Parathyroid adenoma (tissue), 2 donors: ENCODE results near the gene FDXR.

Experiments used
- H2AFZ ChIP-seq: fragments of 300-600 bp; sonication (generic); one replicate; pipeline ENCODE4 v1.7.0; 2017; ENCODE audit warnings: antibody characterized with exemption, mild to moderate bottlenecking
- H3K27ac ChIP-seq: fragments of 300-600 bp; sonication (generic); one replicate; pipeline ENCODE4 v1.7.0; 2017
- H3K27me3 ChIP-seq: fragments of 300-600 bp; sonication (generic); one replicate; pipeline ENCODE4 v1.7.0; 2017; ENCODE audit warnings: low read length; ENCODE audit not compliant: control insufficient read depth, insufficient read depth
- H3K36me3 ChIP-seq: fragments of 300-600 bp; sonication (generic); one replicate; pipeline ENCODE4 v1.7.0; 2017; ENCODE audit warnings: low read length; ENCODE audit not compliant: control insufficient read depth, insufficient read depth
- H3K4me1 ChIP-seq: fragments of 300-600 bp; sonication (generic); one replicate; pipeline ENCODE4 v1.7.0; 2017; ENCODE audit warnings: control low read depth
- H3K4me2 ChIP-seq: fragments of 300-600 bp; sonication (generic); one replicate; pipeline ENCODE4 v1.7.0; 2017; ENCODE audit warnings: low read length
- H3K4me3 ChIP-seq: fragments of 300-600 bp; sonication (generic); one replicate; pipeline ENCODE4 v1.7.0; 2017; ENCODE audit warnings: low read depth, low read length
- H3K79me2 ChIP-seq: fragments of 300-600 bp; sonication (generic); one replicate; pipeline ENCODE4 v1.7.0; 2017; ENCODE audit warnings: control low read depth
- H3K9ac ChIP-seq: fragments of 300-600 bp; sonication (generic); one replicate; pipeline ENCODE4 v1.7.0; 2017; ENCODE audit warnings: mild to moderate bottlenecking
- H3K9me3 ChIP-seq: fragments of 300-600 bp; sonication (generic); one replicate; pipeline ENCODE4 v1.7.0; 2017; ENCODE audit warnings: low read length; ENCODE audit not compliant: control insufficient read depth
- TF ChIP-seq, protein P1 (sequence below): fragments of 300-600 bp; sonication (generic); IDR thresholded peaks from one replicate; pipeline ENCODE4 v1.7.0; 2017; ENCODE audit warnings: antibody characterized with exemption, mild to moderate bottlenecking
- donor health status: primary hyperparathyroidism.

Gene FDXR

DNA sequence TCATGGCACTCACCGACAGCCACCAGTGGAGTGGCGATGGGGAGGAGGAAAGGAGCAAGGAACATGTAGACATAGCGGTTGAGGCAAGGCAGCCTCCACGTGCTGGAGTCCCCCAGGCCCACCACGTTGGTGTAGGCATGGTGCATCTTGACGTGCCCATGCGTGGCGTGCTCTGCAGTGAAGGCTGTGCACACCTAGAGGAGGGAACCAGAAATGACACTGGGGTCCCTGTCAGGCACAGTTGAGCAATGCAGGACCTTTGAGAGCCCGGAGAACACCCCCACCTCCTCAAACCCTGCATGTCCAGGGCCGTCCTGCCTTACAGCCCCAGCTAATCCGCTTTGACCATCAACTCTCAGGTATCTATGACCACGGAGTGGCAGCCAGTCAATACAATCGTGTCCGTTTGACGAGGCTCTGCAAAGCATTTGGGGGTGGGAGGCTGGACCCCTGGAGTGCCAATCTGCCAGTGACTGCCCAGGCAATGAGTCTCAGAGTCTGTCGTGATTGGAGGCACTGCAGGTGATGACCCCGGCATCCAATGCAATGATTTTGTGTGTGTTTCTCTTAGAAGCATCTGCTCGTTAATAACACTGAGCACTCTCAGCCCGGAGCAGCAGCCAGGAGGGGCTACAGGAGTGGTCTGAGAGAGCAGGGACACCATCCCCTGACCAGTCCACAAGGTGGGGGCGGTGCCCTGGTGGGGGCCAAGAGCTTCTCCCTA lies 9.9 kb upstream of the FDXR start:
- TF ChIP-seq, protein P1, sequence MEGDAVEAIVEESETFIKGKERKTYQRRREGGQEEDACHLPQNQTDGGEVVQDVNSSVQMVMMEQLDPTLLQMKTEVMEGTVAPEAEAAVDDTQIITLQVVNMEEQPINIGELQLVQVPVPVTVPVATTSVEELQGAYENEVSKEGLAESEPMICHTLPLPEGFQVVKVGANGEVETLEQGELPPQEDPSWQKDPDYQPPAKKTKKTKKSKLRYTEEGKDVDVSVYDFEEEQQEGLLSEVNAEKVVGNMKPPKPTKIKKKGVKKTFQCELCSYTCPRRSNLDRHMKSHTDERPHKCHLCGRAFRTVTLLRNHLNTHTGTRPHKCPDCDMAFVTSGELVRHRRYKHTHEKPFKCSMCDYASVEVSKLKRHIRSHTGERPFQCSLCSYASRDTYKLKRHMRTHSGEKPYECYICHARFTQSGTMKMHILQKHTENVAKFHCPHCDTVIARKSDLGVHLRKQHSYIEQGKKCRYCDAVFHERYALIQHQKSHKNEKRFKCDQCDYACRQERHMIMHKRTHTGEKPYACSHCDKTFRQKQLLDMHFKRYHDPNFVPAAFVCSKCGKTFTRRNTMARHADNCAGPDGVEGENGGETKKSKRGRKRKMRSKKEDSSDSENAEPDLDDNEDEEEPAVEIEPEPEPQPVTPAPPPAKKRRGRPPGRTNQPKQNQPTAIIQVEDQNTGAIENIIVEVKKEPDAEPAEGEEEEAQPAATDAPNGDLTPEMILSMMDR: no peak
- Histone ChIP-seq H3K27ac (no peak overlapping the region), H3K4me1 (peaks cover 7% of the 10 kb centered on the region), H3K27me3 (no peaks in the 10 kb centered on the region), H3K9me3 (no peaks in the 10 kb centered on the region), H3K4me3 (no peak overlapping the region), H3K4me2 (no peak overlapping the region), H2AFZ (no peak overlapping the region), H3K9ac (no peak overlapping the region), H3K79me2 (no peaks in the 10 kb centered on the region), H3K36me3 (no peaks in the 10 kb centered on the region)

DNA sequence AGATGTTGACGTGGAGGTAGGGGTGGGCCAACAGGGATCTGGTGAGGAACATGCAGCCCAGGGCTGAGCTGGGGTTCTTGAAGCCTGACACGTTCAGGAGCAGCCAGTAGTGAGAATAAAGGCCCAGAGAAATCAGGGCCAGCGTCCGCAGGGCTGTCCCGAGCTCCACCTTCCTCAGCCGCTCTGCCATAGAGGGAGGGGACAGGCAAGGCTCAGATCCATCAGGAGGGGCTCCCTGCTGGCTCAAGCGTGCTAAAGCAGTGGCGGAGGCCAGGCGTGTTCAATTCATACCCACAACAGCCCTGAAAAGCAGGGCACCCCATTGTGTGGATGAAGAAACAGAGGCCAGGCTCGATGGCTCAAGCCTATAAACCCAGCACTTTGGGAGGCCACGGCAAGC lies 8.3 kb upstream of the FDXR start:
- no peaks in the 10 kb centered on the region for H3K36me3 ChIP-seq
- no peak overlapping the region for H3K27ac ChIP-seq
- H2AFZ ChIP-seq: no peak overlapping the region
- TF ChIP-seq, protein P1: no peak
- no peak overlapping the region for H3K4me2 ChIP-seq
- no peaks in the 10 kb centered on the region for H3K9me3 ChIP-seq
- H3K79me2 ChIP-seq: no peaks in the 10 kb centered on the region
- H3K9ac ChIP-seq: no peak overlapping the region
- no peak overlapping the region for H3K4me3 ChIP-seq
- H3K27me3 ChIP-seq: no peaks in the 10 kb centered on the region
- peaks cover 11% of the 10 kb centered on the region for H3K4me1 ChIP-seq

DNA sequence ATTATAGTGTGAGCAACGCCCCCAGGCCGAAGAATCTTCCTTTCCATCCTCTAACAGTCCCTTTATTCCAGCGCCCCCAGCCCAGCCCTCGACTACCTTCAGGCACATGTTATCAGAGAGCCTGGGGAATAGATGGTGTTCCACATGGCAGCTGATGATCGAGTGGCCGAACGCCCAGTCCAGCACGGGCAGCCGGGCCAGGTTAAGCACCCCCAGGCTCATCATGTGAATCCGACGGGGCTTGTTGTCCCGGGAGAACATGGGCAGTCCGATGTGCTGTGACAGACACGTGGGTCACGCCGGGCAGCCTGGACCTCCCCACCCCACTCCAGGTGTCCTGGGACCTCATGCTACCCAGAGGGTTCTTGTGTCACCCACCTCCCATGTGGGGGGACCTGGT lies 6.5 kb upstream of the FDXR start:
- H3K27ac ChIP-seq: no peak overlapping the region
- no peaks in the 10 kb centered on the region for H3K27me3 ChIP-seq
- H2AFZ ChIP-seq: no peak overlapping the region
- TF ChIP-seq, protein P1: no peak
- H3K79me2 ChIP-seq: no peaks in the 10 kb centered on the region
- H3K9me3 ChIP-seq: no peaks in the 10 kb centered on the region
- no peak overlapping the region for H3K4me3 ChIP-seq
- H3K4me1 ChIP-seq: peaks cover 11% of the 10 kb centered on the region
- H3K4me2 ChIP-seq: no peak overlapping the region
- no peaks in the 10 kb centered on the region for H3K36me3 ChIP-seq
- no peak overlapping the region for H3K9ac ChIP-seq

DNA sequence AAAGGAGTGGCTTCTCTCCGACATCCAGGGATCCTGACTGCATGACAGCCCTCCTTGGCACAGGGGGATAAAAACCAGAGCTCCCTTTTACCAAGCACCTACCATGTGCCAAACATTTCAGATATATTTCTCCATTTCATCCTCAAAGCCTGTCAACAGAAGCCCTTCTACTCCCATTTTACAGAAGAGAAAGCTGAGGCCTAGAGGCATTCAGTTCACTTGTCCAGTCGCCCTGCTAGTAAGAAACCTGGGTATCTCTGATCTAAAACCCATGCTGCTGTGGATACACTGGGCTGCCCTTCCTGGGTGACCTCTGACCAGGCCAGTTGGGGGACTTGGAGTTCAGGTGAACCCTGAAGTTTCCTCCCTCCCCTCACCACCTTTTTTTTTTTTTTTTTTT lies 5.9 kb upstream of the FDXR start:
- TF ChIP-seq, protein P1: no peak
- H3K9ac ChIP-seq: no peak overlapping the region
- peaks cover 15% of the 10 kb centered on the region for H3K4me1 ChIP-seq
- H3K4me3 ChIP-seq: no peak overlapping the region
- no peaks in the 10 kb centered on the region for H3K36me3 ChIP-seq
- H3K27me3 ChIP-seq: no peaks in the 10 kb centered on the region
- H3K27ac ChIP-seq: no peak overlapping the region
- no peaks in the 10 kb centered on the region for H3K9me3 ChIP-seq
- H2AFZ ChIP-seq: peak overlapping the region; percentile 85
- no peaks in the 10 kb centered on the region for H3K79me2 ChIP-seq
- H3K4me2 ChIP-seq: no peak overlapping the region
